Right lobe of liver (tissue), 6 donors: ENCODE results near the gene PELI1. TPM values are rescaled to one million over a fixed set of nuclear protein-coding genes. Genes with fewer than 3 reads are reported as not detected.

ENCODE experiments used
- ATAC-seq, 4 donors: fragments of 200-7000 bp; cut with Tn5 transposase; one replicate each; pipeline ENCODE4 v1.9.1; 2020; ENCODE audit warnings: mild to moderate bottlenecking in 4 of 4, moderate library complexity in 4 of 4
- DNase-seq, 3 donors: peaks; one replicate each; pipeline ENCODE4 v3.0.0-alpha.2; 2020
- H3K27ac ChIP-seq, 3 donors: fragments of 200-600 bp; one replicate each; pipeline ENCODE4 v1.8.0; 2022
- H3K27me3 ChIP-seq, 2 donors: fragments of 200-600 bp; one replicate each; pipeline ENCODE4 v1.8.0; 2022
- H3K36me3 ChIP-seq, 4 donors: fragments of 200-600 bp; sonication (generic) in 1 of 4; one replicate each; pipeline versions ENCODE4 v1.5.1 to v1.8.0; 2017 to 2022; ENCODE audit warnings: control low read depth in 1 of 4
- H3K4me1 ChIP-seq, 4 donors: fragments of 200-600 bp; sonication (generic) in 1 of 4; one replicate each; pipeline versions ENCODE4 v1.5.1 to v1.8.0; 2017 to 2022; ENCODE audit warnings: control low read depth in 1 of 4
- H3K4me3 ChIP-seq, 3 donors: fragments of 200-600 bp; one replicate each; pipeline ENCODE4 v1.8.0; 2022
- H3K9me3 ChIP-seq, 4 donors: fragments of 200-600 bp; sonication (generic) in 1 of 4; one replicate each; pipeline versions ENCODE4 v1.5.1 to v1.8.0; 2017 to 2022; ENCODE audit warnings: control low read depth in 1 of 4
- POLR2A ChIP-seq: fragments of 450-650 bp; IDR thresholded peaks from one replicate; pipeline ENCODE4 v1.6.1; 2017; ENCODE audit warnings: antibody characterized with exemption, mild to moderate bottlenecking
- WGBS: methylation state at CpG from one replicate; pipeline ENCODE4 v1.1.6; 2018; ENCODE audit warnings: low coverage, low lambda C conversion rate; ENCODE audit not compliant: insufficient coverage; ENCODE audit errors: missing lambda C conversion rate; 5-methylcytosine and 5-hydroxymethylcytosine counted together
- intact Hi-C, 2 donors: fragments of 100-400 bp; cut with DNase I; formaldehyde crosslinking; loops; one replicate each; pipeline versions ENCODE4 v1.11.2 to v1.14.1; 2022
- total RNA-seq, 6 experiments: library from RNA; depleted of rRNA in 2 of 6; stranded (reverse); fragments of >200 nt in 2 of 6; fragmentation: NEBNext Ultra II Directional in 3 of 6; extraction: Animal tissue kit (Norgen Biotek cat#: 25700) in 3 of 6; gene quantifications; one replicate each; pipeline versions ENCODE4 v1.1.0 to v1.2.4, GENCODE V29; 2016 to 2023
- TF ChIP-seq, protein P1 (sequence below), 4 donors: fragments of 200-600 bp in 3 of 4; fragments of 450-650 bp in 1 of 4; IDR thresholded peaks; one replicate each; pipeline versions ENCODE4 v1.5.1 to v1.8.0; 2016 to 2022; ENCODE audit warnings: antibody characterized with exemption in 4 of 4, mild to moderate bottlenecking in 2 of 4
- donor health status: DM: no; HTN: yes; CAD: no.
- donor health status: DM: no; HTN: no; CAD: no.
- donor health status: DM: no; HTN: no; CAD: no.
- donor health status: DM: no; HTN: yes; CAD: no.
- donor health status: DM: no; HTN: yes; CAD: no.

PELI1 gene
- total RNA-seq, 6 experiments from 2014 or later, result 4.7 to 18.8 (median 8.3) TPM

DNA sequence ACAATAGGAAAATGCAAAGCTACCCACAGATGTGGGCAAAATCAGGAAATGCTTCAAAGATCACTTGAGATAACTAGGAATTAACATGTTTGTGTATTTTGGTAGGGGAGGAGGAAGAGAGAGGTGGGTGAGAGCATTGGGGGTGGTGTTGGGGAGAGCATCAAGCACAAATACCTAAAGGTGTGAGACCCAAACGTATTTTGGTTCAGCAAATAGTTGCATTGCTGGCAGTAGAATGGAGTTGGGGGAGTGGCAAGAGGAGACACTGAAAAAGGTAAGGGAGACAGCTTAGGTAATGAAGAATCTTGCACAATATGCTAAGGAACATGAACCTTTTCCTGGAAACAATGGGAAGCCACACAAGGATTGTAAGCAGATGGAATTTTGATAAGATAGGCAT, 1.5 kb upstream of the PELI1 start:
- H3K9me3 ChIP-seq, result no peaks in the 10 kb centered on the region
- H3K36me3 ChIP-seq, result no peaks in the 10 kb centered on the region
- no peak for TF ChIP-seq POLR2A
- TF ChIP-seq, protein P1, sequence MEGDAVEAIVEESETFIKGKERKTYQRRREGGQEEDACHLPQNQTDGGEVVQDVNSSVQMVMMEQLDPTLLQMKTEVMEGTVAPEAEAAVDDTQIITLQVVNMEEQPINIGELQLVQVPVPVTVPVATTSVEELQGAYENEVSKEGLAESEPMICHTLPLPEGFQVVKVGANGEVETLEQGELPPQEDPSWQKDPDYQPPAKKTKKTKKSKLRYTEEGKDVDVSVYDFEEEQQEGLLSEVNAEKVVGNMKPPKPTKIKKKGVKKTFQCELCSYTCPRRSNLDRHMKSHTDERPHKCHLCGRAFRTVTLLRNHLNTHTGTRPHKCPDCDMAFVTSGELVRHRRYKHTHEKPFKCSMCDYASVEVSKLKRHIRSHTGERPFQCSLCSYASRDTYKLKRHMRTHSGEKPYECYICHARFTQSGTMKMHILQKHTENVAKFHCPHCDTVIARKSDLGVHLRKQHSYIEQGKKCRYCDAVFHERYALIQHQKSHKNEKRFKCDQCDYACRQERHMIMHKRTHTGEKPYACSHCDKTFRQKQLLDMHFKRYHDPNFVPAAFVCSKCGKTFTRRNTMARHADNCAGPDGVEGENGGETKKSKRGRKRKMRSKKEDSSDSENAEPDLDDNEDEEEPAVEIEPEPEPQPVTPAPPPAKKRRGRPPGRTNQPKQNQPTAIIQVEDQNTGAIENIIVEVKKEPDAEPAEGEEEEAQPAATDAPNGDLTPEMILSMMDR (IDR thresholded peaks at IDR 0.05), result no peak
- intact Hi-C loops, result no loop called here
- ATAC-seq, result no peak
- WGBS, result 17% methylated on average over 1 of the region's 1 CpG
- no peaks in the 10 kb centered on the region for H3K27me3 ChIP-seq
- H3K4me3 ChIP-seq, result no peak overlapping the region
- H3K4me1 ChIP-seq, result peaks cover 0 to 16% (median 6%) of the 10 kb centered on the region in 4 donors
- H3K27ac ChIP-seq, result no peak overlapping the region
- DNase-seq, result no peak

- ATAC-seq (no peak), DNase-seq (no peak)
- peaks cover 0 to 16% (median 6%) of the 10 kb centered on the region in 4 donors for H3K4me1 ChIP-seq
- H3K27ac ChIP-seq, result no peak overlapping the region
- intact Hi-C loops, result no loop called here
- H3K4me3 ChIP-seq, result peak overlapping the region in 1 of 3 donors; percentile 71
- 96% methylated on average over 7 of the region's 7 CpGs for WGBS
- no peaks in the 10 kb centered on the region for H3K9me3 ChIP-seq
- no peaks in the 10 kb centered on the region for H3K27me3 ChIP-seq
- TF ChIP-seq POLR2A, result no peak
- TF ChIP-seq, protein P1 (IDR thresholded peaks at IDR 0.05), result no peak
- H3K36me3 ChIP-seq, result no peaks in the 10 kb centered on the region
These were observed 899 bp upstream of the PELI1 start for GRCh38 chr2:64145119-64145518.

DNA sequence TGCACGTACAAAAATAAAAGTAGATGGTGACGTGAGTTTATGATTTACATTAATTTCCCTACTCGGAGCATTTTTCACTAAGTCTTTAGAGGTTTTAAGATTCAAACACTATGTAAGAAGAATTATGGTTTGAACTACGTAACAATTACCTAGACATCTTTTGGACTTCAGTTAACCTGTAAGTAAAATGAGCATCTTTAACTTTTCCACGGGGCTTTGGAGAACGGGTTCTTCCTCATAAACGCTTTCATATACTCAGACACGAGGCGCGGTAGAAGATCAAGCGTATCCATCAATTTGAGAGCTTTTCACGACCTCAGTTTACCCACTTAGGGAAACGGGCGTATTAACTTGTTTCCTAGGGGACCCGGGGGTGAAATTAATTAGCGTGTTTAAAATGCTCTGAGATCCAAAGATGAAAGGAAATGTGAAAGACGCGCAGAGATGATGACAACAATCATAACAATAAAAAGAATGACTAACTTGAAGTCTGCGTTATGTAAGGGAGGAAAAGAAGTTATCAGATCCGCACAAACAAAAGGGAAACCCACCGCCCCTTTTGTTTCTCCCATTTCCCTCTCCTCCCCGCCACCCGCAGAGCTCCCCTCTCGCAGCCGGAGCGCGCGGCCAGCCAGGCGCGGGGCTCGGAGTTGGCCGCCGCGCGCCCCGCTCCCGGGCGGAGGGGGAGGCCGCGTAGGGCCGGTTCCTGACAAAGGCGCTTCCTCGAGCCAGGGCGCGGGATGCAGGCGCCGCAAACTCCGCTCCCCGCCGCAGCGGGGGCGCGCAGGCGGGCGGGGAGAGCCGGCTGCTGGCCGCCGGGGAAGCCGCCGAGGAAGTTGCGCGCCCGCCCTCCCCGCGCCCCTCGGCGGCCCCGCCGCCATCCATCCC, 807 bp downstream of the PELI1 start:
- Histone ChIP-seq H3K4me3 (peak overlapping the region; percentile 71 to 99 (median 97)), H3K9me3 (no peaks in the 10 kb centered on the region), H3K36me3 (no peaks in the 10 kb centered on the region), H3K4me1 (peaks cover 0 to 16% (median 6%) of the 10 kb centered on the region in 4 donors), H3K27me3 (no peaks in the 10 kb centered on the region), H3K27ac (peak overlapping the region; percentile 94 to 99 (median 97))
- ATAC-seq (peak in 3 of 4 donors; percentile 6 to 55 (median 22)), DNase-seq (peak in 1 of 3 donors; percentile 59)
- intact Hi-C loops, result no loop called here
- 0% methylated on average over 29 of the region's 69 CpGs for WGBS
- TF ChIP-seq, protein P1 (IDR thresholded peaks at IDR 0.05), result no peak
- no peak for TF ChIP-seq POLR2A

DNA sequence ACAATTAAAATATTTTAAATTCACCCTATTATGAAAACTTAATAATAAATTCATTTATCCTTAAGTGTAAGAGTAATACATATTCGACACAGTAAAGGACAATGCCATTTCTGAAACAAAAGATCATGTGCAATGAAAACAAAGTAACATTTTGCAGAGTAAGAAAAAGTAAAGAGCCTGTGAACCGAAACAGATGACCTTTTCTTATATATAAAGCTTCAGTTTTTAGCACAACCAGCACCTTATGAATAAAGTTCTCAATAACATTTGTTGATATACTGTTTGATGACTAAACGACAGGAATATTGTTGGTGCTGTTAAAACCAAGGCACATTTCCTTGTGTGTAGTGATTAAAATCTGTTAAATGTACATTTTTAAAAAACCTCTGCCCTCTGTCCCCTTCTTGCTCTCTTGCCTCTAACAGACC, 1.5 kb downstream of the PELI1 start:
- WGBS, result 0% methylated on average over 3 of the region's 3 CpGs
- no peak for ATAC-seq
- TF ChIP-seq, protein P1 (IDR thresholded peaks at IDR 0.05), result no peak
- TF ChIP-seq POLR2A, result no peak

More for the DNA sequence above, 1.5 kb downstream of the PELI1 start:
- Histone ChIP-seq H3K36me3 (no peaks in the 10 kb centered on the region), H3K4me3 (peak overlapping the region; percentile 71 to 99 (median 97)), H3K4me1 (peaks cover 0 to 16% (median 6%) of the 10 kb centered on the region in 4 donors), H3K27me3 (no peaks in the 10 kb centered on the region), H3K9me3 (no peaks in the 10 kb centered on the region), H3K27ac (peak overlapping the region; percentile 94 to 99 (median 97))
- no peak for DNase-seq
- intact Hi-C loops, result no loop called here
